Activated naive CD8-positive, alpha-beta T cell treated with anti-CD3 and anti-CD28 coated beads for 36 hours (primary cell): ENCODE measurements around the gene RABEP2. TPM values are rescaled to one million over a fixed set of nuclear protein-coding genes. Genes with fewer than 3 reads are reported as not detected.

Experiments used
- DNase-seq: peaks from one replicate; pipeline ENCODE4 v3.0.0; 2021
- H3K27ac Mint-ChIP-seq: one replicate; pipeline ENCODE4 v1.8.0; 2022; ENCODE audit warnings: mild to moderate bottlenecking, moderate library complexity, mixed read lengths
- H3K27me3 Mint-ChIP-seq: one replicate; pipeline ENCODE4 v1.8.0; 2022; ENCODE audit warnings: mild to moderate bottlenecking, mixed read lengths
- H3K36me3 Mint-ChIP-seq: one replicate; pipeline ENCODE4 v1.8.0; 2021; ENCODE audit warnings: mild to moderate bottlenecking, mixed read lengths
- H3K4me1 Mint-ChIP-seq: one replicate; pipeline ENCODE4 v1.8.0; 2021; ENCODE audit warnings: mixed read lengths
- H3K4me3 Mint-ChIP-seq: one replicate; pipeline ENCODE4 v1.8.0; 2022; ENCODE audit warnings: mild to moderate bottlenecking, moderate library complexity, mixed read lengths
- H3K9me3 Mint-ChIP-seq: one replicate; pipeline ENCODE4 v1.8.0; 2022; ENCODE audit warnings: mixed read lengths
- total RNA-seq, 2 experiments: library from RNA; stranded (reverse); gene quantifications; one replicate each; pipeline ENCODE4 v1.2.3, GENCODE V29; 2021

The RABEP2 gene
- total RNA-seq, 2 experiments from 2014 or later = 11.4 to 12.5 TPM

- Mint-ChIP-seq H3K4me1 (peaks cover 18% of the 10 kb centered on the region), H3K9me3 (peaks cover 3% of the 10 kb centered on the region), H3K36me3 (peaks cover 8% of the 10 kb centered on the region), H3K27me3 (no peaks in the 10 kb centered on the region), H3K27ac (no peak overlapping the region), H3K4me3 (peak overlapping the region; percentile 96)
- DNase-seq = no peak
These were observed 1.2 kb downstream of the RABEP2 start for GRCh38 chr16:28923652-28924398.

DNA sequence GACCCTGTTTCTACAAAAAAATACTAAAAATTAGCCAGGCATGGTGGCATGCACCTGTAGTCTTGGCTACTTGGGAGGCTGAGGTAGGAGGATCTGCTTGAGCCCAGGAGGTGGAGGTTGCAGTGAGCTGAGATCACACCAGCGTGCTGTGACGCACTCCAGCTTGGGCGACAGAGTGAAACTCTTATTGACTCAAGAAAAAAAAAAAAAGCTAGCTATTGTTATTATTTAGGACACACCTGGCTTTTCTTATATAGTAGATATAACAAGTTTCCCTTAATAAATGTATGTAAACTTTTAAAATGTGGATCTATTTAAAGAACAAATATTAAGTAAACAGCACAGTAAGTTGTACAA, 1.8 kb downstream of the RABEP2 start:
- Mint-ChIP-seq H3K36me3 (peaks cover 8% of the 10 kb centered on the region), H3K27ac (no peak overlapping the region), H3K4me1 (peaks cover 18% of the 10 kb centered on the region), H3K9me3 (peaks cover 3% of the 10 kb centered on the region), H3K4me3 (peak overlapping the region; percentile 96), H3K27me3 (no peaks in the 10 kb centered on the region)
- DNase-seq = no peak

GRCh38 chr16:28918698-28919097, 6.3 kb downstream of the RABEP2 start:
- peaks cover 2% of the 10 kb centered on the region for H3K4me1 Mint-ChIP-seq
- H3K9me3 Mint-ChIP-seq = no peaks in the 10 kb centered on the region
- no peak for DNase-seq
- no peaks in the 10 kb centered on the region for H3K27me3 Mint-ChIP-seq
- no peak overlapping the region for H3K4me3 Mint-ChIP-seq
- H3K36me3 Mint-ChIP-seq = peaks cover 19% of the 10 kb centered on the region
- no peak overlapping the region for H3K27ac Mint-ChIP-seq

DNA sequence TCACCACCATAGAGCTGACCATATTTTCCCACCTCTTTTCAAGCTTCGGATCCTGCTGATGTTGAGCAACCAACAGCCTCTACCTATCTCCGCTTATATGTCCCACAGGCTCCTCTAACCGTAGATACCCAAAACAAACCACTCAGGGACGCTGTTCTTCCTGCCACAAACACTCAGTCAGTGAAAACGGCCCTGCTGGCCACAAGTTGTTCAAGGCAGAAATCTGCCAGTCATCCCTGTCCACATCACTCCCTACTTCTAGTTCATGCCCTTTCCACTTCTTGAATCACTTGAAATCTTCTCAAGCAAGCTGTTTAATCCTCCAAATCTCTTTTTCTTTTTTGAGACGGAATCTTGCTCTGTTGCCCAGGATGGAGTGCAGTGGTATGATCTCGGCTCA, 7.9 kb downstream of the RABEP2 start:
- no peak overlapping the region for H3K4me3 Mint-ChIP-seq
- H3K9me3 Mint-ChIP-seq = no peaks in the 10 kb centered on the region
- no peaks in the 10 kb centered on the region for H3K27me3 Mint-ChIP-seq
- H3K4me1 Mint-ChIP-seq = no peaks in the 10 kb centered on the region
- H3K27ac Mint-ChIP-seq = no peak overlapping the region
- peaks cover 23% of the 10 kb centered on the region for H3K36me3 Mint-ChIP-seq
- no peak for DNase-seq

DNA sequence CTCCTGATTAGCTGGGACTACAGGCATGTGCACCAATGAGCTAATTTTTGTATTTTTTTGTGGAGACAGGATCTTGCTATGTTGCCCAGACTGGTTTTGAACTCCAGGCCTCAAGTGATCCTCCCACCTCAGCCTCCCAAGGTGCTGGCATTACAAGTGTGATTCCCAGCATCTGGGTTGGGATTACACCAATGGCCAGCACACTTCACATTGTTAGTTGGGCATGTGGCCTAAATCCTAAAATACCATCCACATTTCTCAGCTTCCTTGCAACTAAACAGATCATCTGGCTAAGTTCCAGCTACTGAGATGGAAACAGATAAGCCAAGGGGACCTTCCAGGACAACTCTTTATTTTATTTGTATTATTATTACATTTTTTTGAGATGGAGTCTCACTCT, 9.9 kb downstream of the RABEP2 start:
- DNase-seq = no peak
- H3K9me3 Mint-ChIP-seq = no peaks in the 10 kb centered on the region
- H3K4me1 Mint-ChIP-seq = no peaks in the 10 kb centered on the region
- no peaks in the 10 kb centered on the region for H3K27me3 Mint-ChIP-seq
- H3K36me3 Mint-ChIP-seq = peaks cover 17% of the 10 kb centered on the region
- H3K27ac Mint-ChIP-seq = no peak overlapping the region
- no peak overlapping the region for H3K4me3 Mint-ChIP-seq

DNA sequence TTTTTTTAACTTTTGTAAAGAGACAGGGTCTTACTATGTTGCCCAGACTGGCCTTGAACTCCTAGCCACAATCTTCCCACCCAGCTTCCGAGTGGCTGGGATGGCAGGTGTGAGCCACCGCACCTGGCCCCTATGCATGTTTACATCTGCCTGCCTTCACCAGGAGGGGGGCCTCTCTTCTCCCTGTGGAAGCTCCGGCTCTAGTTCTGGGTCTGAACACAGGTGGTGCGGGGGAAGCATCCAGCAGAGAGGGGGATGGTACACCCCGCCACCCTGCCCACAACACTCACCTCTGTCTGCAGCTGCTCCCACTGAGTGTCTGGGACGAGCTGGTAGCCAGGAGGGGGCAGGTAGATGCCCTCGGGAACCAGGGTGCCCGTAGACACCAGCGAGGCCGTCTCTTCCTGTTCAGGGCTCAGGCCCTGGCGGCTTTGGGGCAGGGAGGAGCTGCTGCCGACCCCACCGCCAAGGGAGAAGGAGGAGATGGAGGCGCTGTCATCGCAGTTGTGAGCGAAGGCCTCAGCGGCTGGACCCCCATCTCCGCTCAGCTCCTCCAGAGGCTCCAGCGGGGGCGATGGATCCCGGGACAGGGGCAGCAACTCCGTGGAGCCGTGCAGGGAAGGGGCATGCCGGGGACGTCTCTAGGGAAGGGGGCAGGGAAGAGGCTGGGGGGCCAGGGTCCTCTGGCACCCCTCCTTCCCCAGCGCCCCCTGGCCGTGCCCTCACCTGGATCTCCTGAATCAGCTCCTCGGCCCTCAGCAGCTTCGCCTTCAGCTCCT, 10.9 kb downstream of the RABEP2 start:
- no peak for DNase-seq
- Mint-ChIP-seq H3K27me3 (no peaks in the 10 kb centered on the region), H3K27ac (no peak overlapping the region), H3K4me1 (no peaks in the 10 kb centered on the region), H3K36me3 (peaks cover 15% of the 10 kb centered on the region), H3K4me3 (no peak overlapping the region), H3K9me3 (no peaks in the 10 kb centered on the region)

DNA sequence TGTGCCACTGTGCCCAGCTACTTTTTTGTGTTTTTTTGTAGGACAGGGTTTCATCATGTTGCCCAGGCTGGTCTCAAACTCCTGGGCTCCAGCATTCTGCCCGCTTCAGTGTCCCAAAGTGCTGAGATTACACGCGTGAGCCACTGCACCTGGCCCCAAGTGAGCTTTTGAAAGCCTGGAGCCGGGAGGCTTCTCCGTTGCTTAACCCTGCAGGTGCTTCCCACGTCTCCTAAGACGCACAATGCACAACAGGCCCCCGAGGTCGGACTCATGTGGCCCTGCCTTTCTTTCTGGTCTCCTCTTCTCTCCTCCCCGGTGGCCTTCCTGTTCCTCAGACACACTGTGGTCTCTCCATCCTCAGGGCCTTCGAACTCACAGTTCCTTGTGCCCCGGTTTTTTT, 12.5 kb downstream of the RABEP2 start:
- no peak overlapping the region for H3K27ac Mint-ChIP-seq
- no peak for DNase-seq
- H3K9me3 Mint-ChIP-seq = no peaks in the 10 kb centered on the region
- H3K4me1 Mint-ChIP-seq = no peaks in the 10 kb centered on the region
- H3K36me3 Mint-ChIP-seq = peaks cover 15% of the 10 kb centered on the region
- no peaks in the 10 kb centered on the region for H3K27me3 Mint-ChIP-seq
- no peak overlapping the region for H3K4me3 Mint-ChIP-seq

DNA sequence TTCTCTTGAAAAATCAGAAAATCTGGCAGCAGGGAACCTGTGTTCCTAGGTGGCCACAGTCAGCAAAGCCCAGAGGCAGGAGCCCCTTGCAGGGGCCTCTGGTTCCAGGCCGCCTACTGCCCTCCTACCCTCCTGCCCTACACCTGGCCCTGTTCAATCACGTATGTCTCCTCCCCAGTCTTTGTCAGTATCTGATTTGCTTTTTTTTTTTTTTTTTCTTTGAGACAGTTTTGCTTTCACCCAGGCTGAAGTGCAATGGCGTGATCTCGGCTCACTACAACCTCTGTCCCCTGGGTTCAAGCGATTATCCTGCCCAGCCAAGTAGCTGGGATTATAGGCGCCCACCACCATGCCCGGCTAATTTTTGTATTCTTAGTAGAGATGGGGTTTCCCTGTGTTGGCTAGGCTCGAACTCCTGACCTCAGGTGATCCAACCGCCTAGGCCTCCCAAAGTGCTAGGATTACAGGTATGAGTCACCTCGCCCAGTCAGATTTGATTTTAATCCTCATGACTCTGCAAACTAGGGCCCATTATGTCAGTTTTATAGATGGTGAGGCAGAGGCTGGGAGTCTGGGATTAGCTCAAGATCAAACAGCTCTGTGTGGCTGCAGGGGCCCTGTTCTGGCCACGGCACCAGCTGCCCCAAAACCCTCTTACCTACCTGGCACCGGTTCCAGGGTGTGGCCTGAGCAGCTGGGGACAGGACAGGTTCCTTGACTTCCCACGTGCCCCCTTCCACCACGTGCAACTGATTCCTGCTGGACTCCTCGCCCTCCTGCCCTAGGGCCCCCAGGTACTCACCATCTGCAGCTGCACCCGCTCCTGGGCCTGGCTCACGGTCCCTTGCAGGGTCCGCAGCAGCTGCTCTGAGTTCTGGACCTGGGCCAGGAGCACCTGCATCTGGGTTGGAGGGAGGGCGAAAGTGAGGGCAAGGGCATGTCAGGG, 14.7 kb downstream of the RABEP2 start:
- Mint-ChIP-seq H3K27ac (no peak overlapping the region), H3K9me3 (no peaks in the 10 kb centered on the region), H3K36me3 (peaks cover 6% of the 10 kb centered on the region), H3K4me3 (no peak overlapping the region), H3K4me1 (no peaks in the 10 kb centered on the region), H3K27me3 (no peaks in the 10 kb centered on the region)
- no peak for DNase-seq

DNA sequence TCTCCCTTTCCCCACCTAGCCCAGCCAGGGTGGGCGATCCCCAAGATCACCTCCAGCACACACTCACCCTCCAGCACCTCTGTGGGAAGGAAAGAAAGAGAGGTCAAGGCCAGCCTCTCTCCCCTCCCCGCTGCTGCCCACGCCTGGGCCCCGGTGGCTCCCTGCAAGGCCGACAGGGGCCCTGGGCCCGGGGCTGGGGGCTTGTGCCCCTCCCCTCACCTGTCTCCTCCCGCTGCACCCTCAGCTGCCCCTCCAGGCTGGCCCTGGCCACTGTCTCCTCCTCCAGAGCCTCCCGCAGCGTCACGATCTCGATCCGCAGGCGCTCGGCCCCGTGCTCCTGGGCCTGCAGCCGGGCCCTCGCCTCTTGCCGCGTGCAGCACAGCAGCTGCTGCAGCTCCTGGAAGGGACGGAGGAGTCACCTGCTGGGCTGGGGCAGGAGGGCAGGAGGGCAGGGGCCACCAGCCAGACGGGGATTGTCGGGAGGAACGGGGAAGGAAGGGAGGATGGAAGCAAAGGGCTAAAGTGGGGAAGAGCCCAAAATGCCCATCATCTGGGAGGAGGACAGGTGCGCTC, 19.2 kb downstream of the RABEP2 start:
- no peak overlapping the region for H3K4me3 Mint-ChIP-seq
- H3K27me3 Mint-ChIP-seq = no peaks in the 10 kb centered on the region
- no peaks in the 10 kb centered on the region for H3K36me3 Mint-ChIP-seq
- no peak for DNase-seq
- H3K4me1 Mint-ChIP-seq = peaks cover 3% of the 10 kb centered on the region
- no peak overlapping the region for H3K27ac Mint-ChIP-seq
- H3K9me3 Mint-ChIP-seq = no peaks in the 10 kb centered on the region

DNA sequence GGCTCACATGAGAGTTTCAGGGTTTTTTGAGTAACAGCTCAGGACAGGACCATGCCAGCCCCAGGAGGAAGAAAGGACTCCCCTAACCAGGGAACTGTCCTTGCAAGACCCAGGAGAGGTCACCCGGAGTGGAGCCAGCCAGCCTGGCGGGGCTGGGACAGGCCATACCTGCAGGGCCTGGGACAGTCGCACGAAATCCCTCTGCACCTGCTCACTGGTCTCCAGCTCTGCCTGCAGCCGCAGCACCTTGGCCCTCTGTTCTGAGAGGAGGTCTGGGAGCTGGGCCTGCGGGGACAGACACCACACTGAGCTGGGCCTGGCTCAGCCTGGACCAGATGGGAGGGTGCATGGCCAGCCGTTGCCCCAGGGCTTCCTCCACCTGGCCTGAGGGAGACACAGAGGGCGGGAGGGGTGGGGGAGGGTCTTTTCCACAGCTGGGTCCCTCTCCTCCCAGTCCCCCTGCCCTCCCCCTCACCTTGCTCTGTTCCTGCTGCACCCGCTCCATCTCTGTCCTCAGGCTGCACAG, 19.7 kb downstream of the RABEP2 start:
- H3K4me1 Mint-ChIP-seq = peaks cover 3% of the 10 kb centered on the region

DNA sequence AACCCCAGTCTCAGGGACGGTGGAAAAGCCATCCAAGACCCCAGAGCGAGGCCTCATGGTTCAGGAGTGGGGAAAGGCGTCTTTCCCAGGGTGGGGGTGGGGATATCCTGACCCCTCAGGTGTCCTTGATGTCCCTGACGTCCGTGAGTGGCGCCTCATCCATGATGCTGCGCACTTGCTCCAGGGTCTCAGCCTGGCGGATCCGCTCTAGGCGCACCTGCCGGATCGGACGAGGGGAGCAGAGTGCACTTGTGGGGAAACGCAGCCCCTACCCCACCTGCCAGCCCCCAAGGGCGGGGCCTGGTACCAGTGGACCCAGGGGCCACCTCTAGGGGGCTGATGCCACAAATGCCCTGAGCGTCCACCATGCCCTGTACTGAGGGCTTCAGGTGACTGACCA, 20.2 kb downstream of the RABEP2 start:
- DNase-seq = no peak
- Mint-ChIP-seq H3K4me3 (no peak overlapping the region), H3K4me1 (peaks cover 3% of the 10 kb centered on the region), H3K27ac (no peak overlapping the region), H3K27me3 (no peaks in the 10 kb centered on the region), H3K36me3 (no peaks in the 10 kb centered on the region), H3K9me3 (no peaks in the 10 kb centered on the region)

More for the DNA sequence above, 19.7 kb downstream of the RABEP2 start:
- no peaks in the 10 kb centered on the region for H3K36me3 Mint-ChIP-seq
- DNase-seq = no peak
- H3K27ac Mint-ChIP-seq = no peak overlapping the region
- H3K9me3 Mint-ChIP-seq = no peaks in the 10 kb centered on the region
- H3K27me3 Mint-ChIP-seq = no peaks in the 10 kb centered on the region
- H3K4me3 Mint-ChIP-seq = no peak overlapping the region

DNA sequence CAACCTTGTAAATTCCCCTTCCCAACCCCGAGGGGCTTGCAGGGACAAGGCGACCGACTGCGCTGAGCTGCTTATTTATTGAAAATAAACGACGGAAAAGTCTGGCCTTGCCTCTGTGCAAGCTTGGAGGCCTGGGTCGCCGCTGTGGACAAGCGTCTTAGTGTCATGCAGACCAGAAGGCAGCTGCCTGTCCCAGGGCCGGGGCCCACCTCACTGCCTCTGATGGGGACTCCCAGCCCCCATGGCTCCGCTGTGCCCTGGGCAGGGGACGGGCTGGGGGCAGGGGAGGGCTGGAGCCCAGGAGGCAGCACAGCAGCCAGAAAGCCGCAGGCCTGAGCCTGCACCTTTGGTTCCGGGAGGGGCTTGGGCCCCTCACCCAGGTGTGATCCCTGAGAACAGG, 20.7 kb downstream of the RABEP2 start:
- Mint-ChIP-seq H3K4me3 (no peak overlapping the region), H3K27me3 (no peaks in the 10 kb centered on the region), H3K4me1 (peaks cover 3% of the 10 kb centered on the region), H3K9me3 (no peaks in the 10 kb centered on the region), H3K27ac (no peak overlapping the region), H3K36me3 (no peaks in the 10 kb centered on the region)
- DNase-seq = no peak

- H3K4me1 Mint-ChIP-seq = peaks cover 3% of the 10 kb centered on the region
- H3K9me3 Mint-ChIP-seq = no peaks in the 10 kb centered on the region
- no peaks in the 10 kb centered on the region for H3K36me3 Mint-ChIP-seq
- H3K4me3 Mint-ChIP-seq = no peak overlapping the region
- DNase-seq = no peak
- no peak overlapping the region for H3K27ac Mint-ChIP-seq
- no peaks in the 10 kb centered on the region for H3K27me3 Mint-ChIP-seq
These were observed 21.5 kb downstream of the RABEP2 start for GRCh38 chr16:28903344-28904042.

GRCh38 chr16:28902909-28903308, 22.1 kb downstream of the RABEP2 start:
- Mint-ChIP-seq H3K9me3 (no peaks in the 10 kb centered on the region), H3K4me3 (no peak overlapping the region), H3K27ac (no peak overlapping the region), H3K27me3 (no peaks in the 10 kb centered on the region), H3K36me3 (no peaks in the 10 kb centered on the region), H3K4me1 (peaks cover 3% of the 10 kb centered on the region)
- DNase-seq = no peak
